NB4 (cell line): ENCODE data around the gene CPXM1.

Source experiments
- POLR2A ChIP-seq: IDR thresholded peaks from 2 replicates; pipeline ENCODE4 v1.6.1; 2011; ENCODE audit warnings: mild to moderate bottlenecking; ENCODE audit not compliant: insufficient read length; ENCODE audit errors: extremely low read depth
- TF ChIP-seq, protein P1 (sequence below): IDR thresholded peaks from one replicate; pipeline ENCODE4 v1.5.1; 2012; ENCODE audit warnings: low read depth, low read length

DNA sequence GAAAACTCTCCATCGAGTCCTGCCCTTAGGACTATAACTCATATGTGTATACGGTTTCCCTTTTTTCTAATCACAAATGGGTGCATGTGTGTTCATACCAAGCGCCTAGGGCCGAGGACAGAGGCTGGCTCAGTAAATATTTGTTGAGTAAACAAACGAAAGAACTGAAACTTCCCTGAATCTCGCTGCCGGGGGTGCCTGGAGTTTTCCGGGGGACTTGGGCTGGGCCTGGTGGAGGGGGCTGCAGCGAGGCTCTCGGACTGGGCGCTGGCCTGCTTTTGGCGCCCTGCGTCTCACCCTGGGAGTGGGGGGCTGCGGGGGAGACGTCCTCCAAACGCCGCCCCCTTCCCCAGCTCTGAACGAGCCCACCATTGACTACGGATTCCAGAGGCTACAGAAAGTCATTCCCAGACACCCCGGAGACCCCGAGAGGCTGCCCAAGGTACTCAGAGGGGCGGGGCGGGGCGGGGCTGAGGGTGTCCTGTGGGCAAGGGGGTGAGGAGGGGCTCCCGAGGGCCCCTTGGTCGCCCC lies 49.0 kb downstream of the CPXM1 start:
- TF ChIP-seq, protein P1, sequence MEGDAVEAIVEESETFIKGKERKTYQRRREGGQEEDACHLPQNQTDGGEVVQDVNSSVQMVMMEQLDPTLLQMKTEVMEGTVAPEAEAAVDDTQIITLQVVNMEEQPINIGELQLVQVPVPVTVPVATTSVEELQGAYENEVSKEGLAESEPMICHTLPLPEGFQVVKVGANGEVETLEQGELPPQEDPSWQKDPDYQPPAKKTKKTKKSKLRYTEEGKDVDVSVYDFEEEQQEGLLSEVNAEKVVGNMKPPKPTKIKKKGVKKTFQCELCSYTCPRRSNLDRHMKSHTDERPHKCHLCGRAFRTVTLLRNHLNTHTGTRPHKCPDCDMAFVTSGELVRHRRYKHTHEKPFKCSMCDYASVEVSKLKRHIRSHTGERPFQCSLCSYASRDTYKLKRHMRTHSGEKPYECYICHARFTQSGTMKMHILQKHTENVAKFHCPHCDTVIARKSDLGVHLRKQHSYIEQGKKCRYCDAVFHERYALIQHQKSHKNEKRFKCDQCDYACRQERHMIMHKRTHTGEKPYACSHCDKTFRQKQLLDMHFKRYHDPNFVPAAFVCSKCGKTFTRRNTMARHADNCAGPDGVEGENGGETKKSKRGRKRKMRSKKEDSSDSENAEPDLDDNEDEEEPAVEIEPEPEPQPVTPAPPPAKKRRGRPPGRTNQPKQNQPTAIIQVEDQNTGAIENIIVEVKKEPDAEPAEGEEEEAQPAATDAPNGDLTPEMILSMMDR = no peak
- TF ChIP-seq POLR2A = no peak
